ENCODE measurements around the gene GDF2. TPM values are rescaled to one million over a fixed set of nuclear protein-coding genes. Genes with fewer than 3 reads are reported as not detected.

The GDF2 gene
- polyA plus RNA-seq, 1 donor from 2014 or later, result not detected

DNA sequence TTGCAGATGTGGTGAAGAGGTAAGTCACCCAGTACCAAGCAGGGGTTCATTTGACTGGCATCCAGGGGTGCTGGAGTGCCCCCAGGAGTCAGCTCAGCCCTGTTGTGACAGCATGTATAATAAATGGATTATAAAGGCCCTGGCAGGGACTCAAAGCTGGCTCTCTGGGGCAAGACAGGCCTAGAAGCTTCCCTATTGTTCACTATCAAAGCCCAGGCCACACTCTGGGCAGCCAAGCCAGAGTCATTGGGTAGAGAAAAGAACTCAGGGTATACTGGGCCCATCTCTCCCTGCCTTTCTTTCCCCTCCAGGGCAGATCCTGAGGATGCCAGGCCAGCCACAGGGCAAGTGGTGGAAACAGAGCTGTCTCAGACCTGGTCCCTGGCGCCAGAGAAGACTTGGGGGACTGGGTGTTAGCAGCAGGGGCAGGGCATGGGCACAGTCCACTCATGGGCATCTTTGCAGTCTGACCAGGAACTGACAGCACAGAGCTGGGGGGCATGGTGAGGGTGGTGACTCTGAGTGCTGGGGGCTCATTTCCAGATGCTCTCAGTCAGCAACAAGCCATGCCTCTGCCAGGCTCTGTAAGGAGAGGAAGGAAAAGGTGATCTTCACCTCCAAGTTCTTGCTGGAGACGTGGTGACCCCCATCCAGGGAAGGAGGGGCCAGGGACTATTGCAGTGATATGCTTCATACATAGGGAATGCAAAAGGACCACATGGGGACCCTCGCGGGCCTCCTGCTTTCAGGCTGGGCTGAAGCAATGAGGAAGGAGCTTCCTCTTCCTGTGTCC, 37.6 kb downstream of the GDF2 start:
- no peaks in the 10 kb centered on the region for H3K9me3 ChIP-seq (ENCODE audit: low read length)
- H3K4me3 ChIP-seq (ENCODE audit: low read length), result no peak overlapping the region
- no peaks in the 10 kb centered on the region for H3K79me2 ChIP-seq (replicated peaks; ENCODE audit: insufficient read depth, low read length)
- H3K27me3 ChIP-seq (ENCODE audit: insufficient read depth, low read depth, low read length), result no peaks in the 10 kb centered on the region
- TF ChIP-seq REST (IDR thresholded peaks at IDR 0.05; ENCODE audit: borderline replicate concordance) (no peak), TAF1 (IDR thresholded peaks at IDR 0.05; ENCODE audit: low read depth) (no peak), EP300 (conservative IDR thresholded peaks at IDR 0.05; ENCODE audit: poor library complexity, severe bottlenecking) (no peak), SMC3 (conservative IDR thresholded peaks at IDR 0.05; ENCODE audit: poor library complexity) (no peak), EZH2 (IDR thresholded peaks at IDR 0.05; ENCODE audit: borderline replicate concordance, insufficient read depth, low read length, poor library complexity, severe bottlenecking) (no peak)
- TF ChIP-seq, protein P1, sequence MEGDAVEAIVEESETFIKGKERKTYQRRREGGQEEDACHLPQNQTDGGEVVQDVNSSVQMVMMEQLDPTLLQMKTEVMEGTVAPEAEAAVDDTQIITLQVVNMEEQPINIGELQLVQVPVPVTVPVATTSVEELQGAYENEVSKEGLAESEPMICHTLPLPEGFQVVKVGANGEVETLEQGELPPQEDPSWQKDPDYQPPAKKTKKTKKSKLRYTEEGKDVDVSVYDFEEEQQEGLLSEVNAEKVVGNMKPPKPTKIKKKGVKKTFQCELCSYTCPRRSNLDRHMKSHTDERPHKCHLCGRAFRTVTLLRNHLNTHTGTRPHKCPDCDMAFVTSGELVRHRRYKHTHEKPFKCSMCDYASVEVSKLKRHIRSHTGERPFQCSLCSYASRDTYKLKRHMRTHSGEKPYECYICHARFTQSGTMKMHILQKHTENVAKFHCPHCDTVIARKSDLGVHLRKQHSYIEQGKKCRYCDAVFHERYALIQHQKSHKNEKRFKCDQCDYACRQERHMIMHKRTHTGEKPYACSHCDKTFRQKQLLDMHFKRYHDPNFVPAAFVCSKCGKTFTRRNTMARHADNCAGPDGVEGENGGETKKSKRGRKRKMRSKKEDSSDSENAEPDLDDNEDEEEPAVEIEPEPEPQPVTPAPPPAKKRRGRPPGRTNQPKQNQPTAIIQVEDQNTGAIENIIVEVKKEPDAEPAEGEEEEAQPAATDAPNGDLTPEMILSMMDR (IDR thresholded peaks at IDR 0.05; ENCODE audit: poor library complexity, severe bottlenecking), result no peak
- H3K36me3 ChIP-seq (ENCODE audit: insufficient read depth, low read length), result no peaks in the 10 kb centered on the region
- H3K9me2 ChIP-seq (ENCODE audit: insufficient read depth, low read length), result no peaks in the 10 kb centered on the region
- H3K9ac ChIP-seq (ENCODE audit: low read length), result no peak overlapping the region
- H4K20me1 ChIP-seq (ENCODE audit: insufficient read depth), result no peaks in the 10 kb centered on the region
- no peaks in the 10 kb centered on the region for H3F3A ChIP-seq (ENCODE audit: insufficient read depth, low read length, poor library complexity, severe bottlenecking)
- H3K4me2 ChIP-seq (ENCODE audit: low read length), result no peak overlapping the region
- H3K27ac ChIP-seq (ENCODE audit: low read length), result no peak overlapping the region
- no peak overlapping the region for H2AFZ ChIP-seq (ENCODE audit: low read depth, low read length)

GRCh38 chr10:47360419-47361040, 38.3 kb downstream of the GDF2 start:
- Histone ChIP-seq H4K20me1 (ENCODE audit: insufficient read depth) (no peaks in the 10 kb centered on the region), H3K79me2 (replicated peaks; ENCODE audit: insufficient read depth, low read length) (no peaks in the 10 kb centered on the region), H3K27me3 (ENCODE audit: insufficient read depth, low read depth, low read length) (no peaks in the 10 kb centered on the region), H3K9me2 (ENCODE audit: insufficient read depth, low read length) (no peaks in the 10 kb centered on the region), H3F3A (ENCODE audit: insufficient read depth, low read length, poor library complexity, severe bottlenecking) (no peaks in the 10 kb centered on the region), H3K4me3 (ENCODE audit: low read length) (no peak overlapping the region), H3K36me3 (ENCODE audit: insufficient read depth, low read length) (no peaks in the 10 kb centered on the region), H2AFZ (ENCODE audit: low read depth, low read length) (no peak overlapping the region), H3K9me3 (ENCODE audit: low read length) (no peaks in the 10 kb centered on the region), H3K9ac (ENCODE audit: low read length) (no peak overlapping the region), H3K27ac (ENCODE audit: low read length) (no peak overlapping the region), H3K4me2 (ENCODE audit: low read length) (no peak overlapping the region)
- TF ChIP-seq EZH2 (IDR thresholded peaks at IDR 0.05; ENCODE audit: borderline replicate concordance, insufficient read depth, low read length, poor library complexity, severe bottlenecking) (no peak), POLR2AphosphoS5 (IDR thresholded peaks at IDR 0.05) (no peak), MXI1 (conservative IDR thresholded peaks at IDR 0.05; ENCODE audit: poor library complexity, severe bottlenecking) (no peak), TAF1 (IDR thresholded peaks at IDR 0.05; ENCODE audit: low read depth) (no peak), SMC3 (conservative IDR thresholded peaks at IDR 0.05; ENCODE audit: poor library complexity) (no peak)

All from neural cell (in vitro differentiated cells).